GM20000 (cell line): ENCODE results near the gene FMN1.

ENCODE experiments used
- DNase-seq: peaks from one replicate; pipeline ENCODE4 v3.0.0; 2012; ENCODE audit warnings: low spot score
- CTCF ChIP-seq: IDR thresholded peaks from 2 replicates; pipeline ENCODE4 v1.5.1; 2012; ENCODE audit warnings: mild to moderate bottlenecking, control low read depth; ENCODE audit errors: extremely low read depth, missing control alignments

Gene FMN1

GRCh38 chr15:33182926-33183325, 11.6 kb downstream of the FMN1 start:
- no peak for DNase-seq
- no peak for TF ChIP-seq CTCF

GRCh38 chr15:33182278-33182905, 12.1 kb downstream of the FMN1 start:
- DNase-seq, result no peak
- TF ChIP-seq CTCF, result no peak

- no peak for TF ChIP-seq CTCF
- no peak for DNase-seq
Observed at GRCh38 chr15:33179874-33180273, 14.6 kb downstream of the FMN1 start.

GRCh38 chr15:33171202-33171601, 23.3 kb downstream of the FMN1 start:
- no peak for TF ChIP-seq CTCF
- DNase-seq, result no peak

- TF ChIP-seq CTCF, result no peak
- no peak for DNase-seq
Observed at GRCh38 chr15:33169625-33170024, 24.9 kb downstream of the FMN1 start.

GRCh38 chr15:33168444-33168843, 26.1 kb downstream of the FMN1 start:
- no peak for DNase-seq
- no peak for TF ChIP-seq CTCF

GRCh38 chr15:33163816-33164215, 30.7 kb downstream of the FMN1 start:
- DNase-seq, result no peak
- TF ChIP-seq CTCF, result no peak
